Mesenteric fat pad (tissue), 1 donor: ENCODE data around the gene AXIN2. TPM values are rescaled to one million over a fixed set of nuclear protein-coding genes. Genes with fewer than 3 reads are reported as not detected.
A peak's percentile ranks its signal among the peaks of the same experiment; 100 is the strongest.

Experiments used
- DNase-seq: peaks from one replicate; pipeline ENCODE4 v3.0.0-alpha.2; 2020; ENCODE audit warnings: low spot score
- long read RNA-seq: library from polyadenylated mRNA; unstranded; transcript quantifications from one replicate; pipeline ENCODE4 v2.0.0, GENCODE V29; 2020
- total RNA-seq: library from RNA; stranded (reverse); fragmentation: NEBNext Ultra II Directional; extraction: Animal tissue kit (Norgen Biotek cat#: 25700); gene quantifications from one replicate; pipeline ENCODE4 v1.2.1, GENCODE V29; 2021
- donor health status: DM: yes; HTN: yes; CAD: no.

The AXIN2 gene
- 26.9 TPM for total RNA-seq
- long read RNA-seq, full-length matches to known transcripts: 1 of 11 reads
- long read RNA-seq, partial matches to known transcripts: 6 of 11 reads
- long read RNA-seq, other reads (novel, unspliced or antisense): 4 of 11 reads

GRCh38 chr17:65561452-65562205 is at the start of gene AXIN2:
TSS of gene AXIN2 (minus strand) at chr17:65561648. CDS start at chr17:65558620, 3,028 bp downstream.
- DNase-seq: peak; percentile 96

GRCh38 chr17:65609749-65610148 is 48.3 kb upstream of the AXIN2 start:
- peak; percentile 62 for DNase-seq

- DNase-seq: no peak
These were observed 47.8 kb upstream of the AXIN2 start for GRCh38 chr17:65609286-65609685.

- DNase-seq: no peak
These were observed 42.6 kb upstream of the AXIN2 start for GRCh38 chr17:65604070-65604469.

DNA sequence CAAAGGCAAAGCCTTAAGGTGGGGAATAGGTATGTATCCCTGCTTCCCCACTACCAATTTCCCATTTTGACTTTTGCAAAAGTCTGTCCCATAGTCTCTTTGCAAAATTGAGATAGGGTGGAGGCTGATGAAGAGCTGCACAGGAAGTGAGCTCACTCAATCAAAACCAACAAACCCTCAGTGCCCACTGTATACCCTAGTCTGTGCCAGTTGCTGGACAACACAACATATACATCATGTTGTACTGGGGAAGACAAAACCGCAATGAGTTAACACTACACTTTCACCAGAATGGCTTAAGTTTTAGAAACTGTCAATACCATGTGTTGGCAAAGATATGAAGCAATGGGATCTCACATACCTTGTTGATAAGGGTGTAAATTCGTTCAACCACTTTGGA is 40.4 kb upstream of the AXIN2 start:
- no peak for DNase-seq

DNA sequence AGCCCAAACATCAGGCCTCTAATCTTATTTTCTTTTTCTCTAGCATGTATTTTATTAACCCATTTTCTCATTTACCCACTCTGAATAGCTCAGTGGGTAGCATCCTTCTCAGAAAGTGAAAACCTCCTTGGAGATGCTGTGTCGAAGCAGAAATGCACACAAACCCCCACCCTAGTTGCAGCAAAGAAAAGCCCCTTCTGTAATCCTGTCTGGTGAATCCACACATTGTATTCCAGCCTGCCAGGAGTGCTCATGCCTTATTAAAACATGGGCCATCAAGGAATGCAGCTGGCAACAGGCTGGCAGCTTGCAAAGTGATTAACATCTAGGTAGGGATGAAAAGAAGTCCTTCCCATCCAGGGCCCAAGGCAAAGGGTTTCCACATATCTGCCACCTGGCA is 39.7 kb upstream of the AXIN2 start:
- no peak for DNase-seq

GRCh38 chr17:65600518-65600917 is 39.1 kb upstream of the AXIN2 start:
- DNase-seq: no peak

- DNase-seq: no peak
These were observed 38.2 kb upstream of the AXIN2 start for GRCh38 chr17:65599650-65600049.

DNA sequence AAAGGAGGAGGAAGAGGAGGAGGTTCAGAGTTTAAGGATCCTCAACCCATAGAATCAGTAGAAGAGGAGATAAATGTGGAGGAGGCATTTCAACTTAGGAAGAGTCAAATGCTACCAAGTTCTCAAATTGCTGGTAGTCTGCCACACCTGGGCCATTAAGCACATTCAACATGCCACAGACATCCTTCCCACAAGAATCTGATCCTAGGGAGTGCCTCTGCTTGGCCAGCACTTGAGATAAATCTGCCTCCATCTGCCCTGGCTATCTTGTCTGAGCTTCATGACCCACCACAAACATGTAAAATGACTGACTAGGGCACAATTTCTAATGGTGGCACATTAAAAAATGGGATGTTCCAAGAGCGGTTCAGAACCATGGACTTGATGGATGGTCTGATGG is 37.3 kb upstream of the AXIN2 start:
- DNase-seq: no peak

DNA sequence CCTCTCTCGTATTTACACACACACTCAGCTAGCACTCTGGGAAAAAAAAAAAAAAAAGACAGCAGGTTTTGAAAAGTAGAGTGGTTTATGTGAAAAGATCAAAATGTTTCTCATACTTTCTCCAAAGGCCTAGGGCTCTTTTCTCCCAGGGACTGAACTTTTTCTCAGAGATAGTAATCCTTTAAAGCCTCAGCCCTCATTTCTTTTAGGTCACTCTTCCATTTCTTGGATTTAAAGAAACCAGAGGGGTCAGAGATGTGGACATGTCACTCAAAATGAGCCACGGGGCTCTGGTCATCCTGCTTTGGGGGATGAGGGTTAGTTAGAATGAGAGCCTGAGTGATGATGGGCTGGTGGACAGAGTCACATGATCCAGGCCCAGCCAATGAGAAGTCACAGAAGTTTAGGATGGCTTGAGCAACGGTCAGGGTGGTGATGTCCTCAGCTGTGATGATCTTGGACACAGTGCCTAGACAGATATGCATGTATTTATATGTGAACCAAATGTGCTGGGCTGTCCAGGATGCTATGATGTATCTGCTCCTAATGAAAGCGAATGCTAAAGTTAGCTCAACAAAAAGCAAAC is 33.7 kb upstream of the AXIN2 start:
- DNase-seq: no peak

- no peak for DNase-seq
These were observed 32.7 kb upstream of the AXIN2 start for GRCh38 chr17:65593855-65594845.

- DNase-seq: no peak
These were observed 31.8 kb upstream of the AXIN2 start for GRCh38 chr17:65593092-65593854.

DNA sequence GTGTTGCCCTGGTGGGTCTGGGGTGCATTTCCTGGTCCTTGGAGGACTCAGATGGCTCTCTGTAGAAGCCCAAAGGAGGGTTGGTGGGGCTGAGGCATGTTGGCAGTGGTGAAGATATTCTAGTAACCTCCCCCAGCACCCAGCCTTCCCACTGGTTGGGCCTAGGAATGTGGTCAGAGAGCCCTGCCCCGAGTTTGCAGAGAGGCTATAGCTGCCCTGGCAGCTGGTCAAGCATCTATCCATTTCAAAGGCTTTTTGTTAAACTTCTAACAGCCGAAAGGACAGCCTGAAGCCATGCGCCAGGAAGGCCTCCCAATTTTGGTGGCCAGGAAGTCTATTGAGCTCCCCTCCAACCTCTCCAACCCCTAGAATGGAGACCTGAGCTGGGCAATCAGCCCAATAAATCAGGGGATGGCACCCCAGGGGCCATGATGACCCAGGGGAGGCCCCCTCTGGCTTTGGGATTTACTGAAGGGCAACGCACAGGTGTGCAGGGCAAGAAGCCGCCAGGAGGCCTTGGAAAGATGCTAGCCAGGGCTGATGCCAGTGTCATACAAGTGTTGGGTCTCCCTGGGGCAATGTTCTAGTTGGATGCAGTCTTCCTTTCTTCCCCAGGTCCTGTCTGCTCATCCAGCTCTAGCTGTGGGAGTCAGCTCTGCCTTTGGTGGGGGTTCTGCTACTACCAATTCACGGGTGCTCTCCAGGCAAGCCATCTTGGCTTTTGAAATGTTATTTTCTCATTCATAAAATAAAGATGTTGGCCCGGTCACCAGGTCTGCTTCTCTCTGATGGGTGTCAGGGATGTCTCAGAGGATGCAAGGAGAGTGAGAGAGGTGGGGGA is 30.9 kb upstream of the AXIN2 start:
- DNase-seq: no peak

DNA sequence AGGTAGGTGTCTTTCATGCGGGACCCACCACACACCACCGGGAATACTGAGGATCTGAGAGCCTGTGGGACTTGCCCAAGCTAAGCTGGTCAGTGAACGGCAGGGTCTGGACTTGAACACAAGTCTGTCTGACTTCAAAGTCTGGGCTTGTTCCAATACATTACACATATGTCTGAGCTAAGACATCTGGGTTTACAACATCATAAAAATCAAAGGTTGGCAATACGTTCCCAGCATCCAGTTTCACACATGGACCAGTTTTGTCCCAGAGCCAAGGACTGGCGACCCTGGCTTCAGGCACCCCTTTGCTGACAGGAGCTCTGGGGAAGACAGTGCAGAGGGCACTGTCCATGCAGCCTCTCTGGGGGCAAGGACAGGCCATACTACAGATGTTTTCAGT is 27.9 kb upstream of the AXIN2 start:
- no peak for DNase-seq

DNA sequence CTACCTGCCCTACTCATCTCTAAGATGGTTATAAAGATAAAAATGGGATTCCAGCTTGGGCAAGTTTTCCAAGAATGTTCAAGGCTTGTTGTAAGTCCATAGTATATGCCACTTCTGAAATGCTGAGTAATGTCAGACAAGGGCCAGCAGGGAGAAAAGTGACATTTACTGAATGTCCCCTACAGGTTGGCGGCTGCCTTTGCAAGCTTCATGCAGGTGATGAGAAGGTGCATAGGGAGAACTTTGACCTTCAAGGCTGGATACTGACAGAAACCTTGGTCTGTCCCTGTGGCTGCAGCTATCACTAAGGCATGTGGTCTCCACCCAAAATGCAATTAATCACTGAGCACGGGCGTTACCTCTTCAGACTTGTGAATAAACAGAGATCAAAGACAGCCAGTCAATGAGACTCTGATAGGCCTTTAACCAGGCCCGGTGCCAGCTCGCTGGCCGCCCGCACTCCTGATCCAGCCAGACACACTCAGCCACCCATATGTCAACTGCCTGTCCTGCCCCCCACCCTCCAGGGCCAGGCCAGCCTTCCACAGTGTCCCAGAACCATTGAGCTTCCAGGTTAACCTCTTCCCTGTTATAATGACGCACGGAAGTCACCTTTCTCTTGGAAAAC is 26.8 kb upstream of the AXIN2 start:
- no peak for DNase-seq

GRCh38 chr17:65587534-65588180 is 26.2 kb upstream of the AXIN2 start:
- DNase-seq: no peak

- DNase-seq: no peak
These were observed 25.5 kb upstream of the AXIN2 start for GRCh38 chr17:65586899-65587298.

DNA sequence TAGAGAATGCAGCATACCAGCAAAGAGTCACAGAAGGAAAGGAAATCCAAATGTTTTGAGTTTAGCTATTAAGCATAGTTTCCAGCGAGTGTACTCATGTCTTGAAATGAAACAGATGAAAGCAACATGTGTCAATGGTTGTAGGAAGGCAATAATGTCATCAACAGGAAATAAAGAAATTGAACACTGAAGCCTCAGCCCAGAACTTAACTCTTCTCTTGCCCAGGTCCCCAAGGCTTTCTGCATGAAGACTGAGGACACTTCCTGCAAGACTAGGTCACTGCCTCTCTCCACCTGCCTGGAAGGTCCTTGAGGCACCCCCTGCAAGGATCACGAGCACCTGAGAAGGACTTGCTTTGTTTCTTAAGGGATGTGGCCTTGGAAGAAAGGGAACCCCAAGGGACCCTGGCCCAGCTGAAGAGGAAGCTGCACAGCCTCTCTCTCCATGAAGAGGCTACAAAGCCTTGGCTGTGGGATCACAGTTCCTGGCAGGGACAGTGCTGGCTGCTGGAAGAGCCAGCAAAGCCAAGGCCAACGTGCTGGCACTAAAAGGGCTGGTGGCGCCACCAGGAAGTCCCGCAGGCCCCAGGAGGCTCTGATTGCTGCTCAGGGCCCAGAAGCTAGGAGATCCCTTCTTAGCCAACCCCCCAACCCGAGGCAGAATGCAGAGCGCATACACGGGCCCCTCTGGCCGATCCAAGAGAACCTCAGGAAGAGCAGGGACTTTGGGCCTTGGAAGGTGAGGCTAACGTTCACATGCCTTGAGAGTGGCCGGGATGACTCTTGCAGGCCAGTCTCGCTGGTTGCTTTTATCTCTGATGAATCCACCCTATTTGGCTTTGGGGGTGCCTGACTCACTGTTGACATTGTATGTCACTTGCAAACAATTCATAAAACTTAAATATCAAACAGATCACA is 23.4 kb upstream of the AXIN2 start:
- no peak for DNase-seq
